GM12864 (cell line): ENCODE data around the gene VPS13D.

Source experiments
- DNase-seq: peaks from one replicate; pipeline ENCODE4 v3.0.0-alpha.2; 2011; ENCODE audit warnings: low read depth
- H3K4me3 ChIP-seq: 2 replicates; pipeline ENCODE4 v1.5.1; 2011; ENCODE audit warnings: mild to moderate bottlenecking, low read depth, low read length, control low read depth
- CTCF ChIP-seq: IDR thresholded peaks from 2 replicates; pipeline ENCODE4 v1.5.1; 2011; ENCODE audit warnings: low read depth, mild to moderate bottlenecking, moderate library complexity, low read length, control low read depth, inconsistent platforms; ENCODE audit errors: missing control alignments

Gene VPS13D

GRCh38 chr1:12481928-12482327 is 252.1 kb downstream of the VPS13D start:
- no peak overlapping the region for H3K4me3 ChIP-seq
- DNase-seq: no peak
- TF ChIP-seq CTCF: no peak

DNA sequence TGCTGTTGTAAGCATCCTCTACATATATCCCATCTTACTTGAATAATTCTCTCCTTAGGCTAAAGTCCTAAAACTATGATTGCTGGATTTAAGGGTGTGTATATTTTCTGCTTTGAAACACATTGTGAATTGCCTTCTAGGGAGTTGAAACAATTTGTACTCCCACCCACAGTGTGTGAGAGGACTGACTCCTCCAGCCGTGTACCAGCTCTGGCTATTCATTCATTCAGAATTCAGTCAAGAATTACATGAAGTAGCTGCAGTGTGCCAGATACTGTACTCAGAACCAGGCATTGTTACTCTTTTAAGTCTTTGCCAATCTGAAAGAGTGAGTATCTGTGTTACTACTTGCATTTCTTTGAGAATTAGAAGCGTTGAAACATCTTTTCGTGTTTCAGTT is 253.2 kb downstream of the VPS13D start:
- DNase-seq: no peak
- TF ChIP-seq CTCF: no peak
- H3K4me3 ChIP-seq: no peak overlapping the region

DNA sequence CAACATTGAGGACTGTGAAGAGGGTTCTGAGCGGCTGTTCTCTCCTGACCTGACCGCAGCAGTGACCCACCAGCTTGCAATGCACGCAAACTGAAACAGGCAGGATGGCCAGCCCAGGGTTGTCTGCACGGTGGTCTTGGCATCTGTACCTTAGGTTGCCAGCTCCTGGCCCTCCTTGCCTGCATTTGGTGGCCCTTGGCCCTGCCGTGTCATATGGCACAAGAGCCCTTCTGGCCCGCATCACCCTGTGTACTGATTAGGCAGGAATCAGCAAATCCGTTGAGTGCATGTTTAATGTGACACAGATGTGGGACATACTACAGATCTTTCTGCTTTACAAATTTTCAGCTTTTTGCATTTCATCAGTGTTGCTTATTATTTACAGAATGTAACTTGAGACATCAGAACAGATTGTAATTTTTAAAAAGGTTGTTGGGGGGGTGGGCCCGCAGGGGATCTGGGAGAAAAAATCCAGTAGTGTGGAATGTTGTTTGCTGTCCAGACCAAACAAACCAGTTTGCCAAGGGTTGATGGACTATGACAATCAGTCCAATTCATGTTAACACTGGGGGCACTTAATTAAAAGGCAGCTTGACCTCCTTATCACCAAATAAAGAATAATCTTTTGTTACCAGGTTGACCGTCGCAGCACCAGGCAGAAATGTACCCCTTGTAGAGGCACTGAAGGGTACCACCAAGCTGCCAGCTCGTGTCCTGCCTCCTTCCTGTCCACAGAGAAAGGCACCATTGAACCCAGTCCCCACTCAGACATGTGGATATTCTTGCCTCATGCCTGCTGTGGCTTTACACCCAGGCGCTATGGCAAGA is 255.6 kb downstream of the VPS13D start:
- no peak overlapping the region for H3K4me3 ChIP-seq
- no peak for DNase-seq
- TF ChIP-seq CTCF: no peak

DNA sequence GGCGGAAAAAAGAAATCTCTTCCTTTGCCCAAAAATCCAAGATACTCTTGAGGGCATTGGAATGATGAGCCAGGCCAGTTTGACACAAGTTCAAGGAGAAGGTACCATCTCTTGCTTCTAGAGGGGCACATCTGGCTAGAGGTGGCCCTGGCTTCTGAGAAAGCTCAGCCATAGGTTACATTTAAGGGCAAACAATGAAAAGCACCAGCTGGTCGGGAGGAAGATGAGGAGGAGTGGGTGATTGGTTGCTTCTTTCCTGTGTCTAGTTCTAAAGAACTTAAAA is 256.2 kb downstream of the VPS13D start:
- DNase-seq: no peak
- H3K4me3 ChIP-seq: no peak overlapping the region
- no peak for TF ChIP-seq CTCF

- no peak overlapping the region for H3K4me3 ChIP-seq
- no peak for TF ChIP-seq CTCF
- no peak for DNase-seq
Measured at GRCh38 chr1:12486401-12487005, 256.7 kb downstream of the VPS13D start.

- H3K4me3 ChIP-seq: no peak overlapping the region
- TF ChIP-seq CTCF: no peak
- no peak for DNase-seq
Measured at GRCh38 chr1:12487520-12487919, 257.7 kb downstream of the VPS13D start.

GRCh38 chr1:12488666-12489354 is 259.0 kb downstream of the VPS13D start:
- no peak for DNase-seq
- H3K4me3 ChIP-seq: no peak overlapping the region
- TF ChIP-seq CTCF: no peak
